ENCODE results near the gene PTPRG. TPM values are rescaled to one million over a fixed set of nuclear protein-coding genes. Genes with fewer than 3 reads are reported as not detected.

The PTPRG gene
- total RNA-seq, 1 experiment from 2014 or later: 0.74 TPM

DNA sequence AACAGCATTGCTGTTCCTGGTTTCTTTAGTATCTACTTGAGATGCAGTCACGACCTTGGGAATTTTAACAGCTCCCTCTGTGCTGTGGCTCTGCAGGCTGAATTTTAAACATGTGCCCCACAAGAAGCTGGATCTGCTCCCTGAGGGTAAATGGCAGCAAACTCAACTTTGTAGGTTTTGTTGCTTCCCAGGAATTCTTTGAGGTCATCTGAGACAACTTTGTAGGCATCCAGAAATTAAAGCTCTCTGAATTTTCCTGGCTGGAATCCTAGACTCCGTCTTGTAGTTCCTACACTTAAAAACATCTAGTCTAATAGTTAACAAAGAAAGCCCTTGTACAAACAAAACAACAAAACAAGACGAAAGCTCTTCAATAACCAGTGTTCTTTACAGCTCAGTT is 445.7 kb downstream of the PTPRG start:
- no peaks in the 10 kb centered on the region for H3K4me1 ChIP-seq (ENCODE audit: control insufficient read depth, insufficient read depth, low read length)
- intact Hi-C loops (cut with micrococcal nuclease; ENCODE audit: unreplicated experiment) (no loop called here), in situ Hi-C loops (cut with HindIII; ENCODE audit: low pct_unique_long_range_greater_than_20kb, low sequenced_read_pairs) (no loop called here)
- CTCF ChIA-PET: no interaction called here
- no TSS peak for BruUV-seq (replicated peaks)
- ATAC-seq (no peak), DNase-seq (ENCODE audit: low read depth, low spot score) (no peak)
- no peaks in the 10 kb centered on the region for H3K9me3 ChIP-seq (ENCODE audit: control insufficient read depth, insufficient read depth, low read depth, low read length)
- H3K36me3 ChIP-seq (ENCODE audit: control insufficient read depth, insufficient read depth, low read length): no peaks in the 10 kb centered on the region
- POLR2A ChIA-PET: no interaction called here
- no peak for TF ChIP-seq POLR2AphosphoS5 (IDR thresholded peaks at IDR 0.05; ENCODE audit: low read depth, low read length)
- TF ChIP-seq, protein P1, sequence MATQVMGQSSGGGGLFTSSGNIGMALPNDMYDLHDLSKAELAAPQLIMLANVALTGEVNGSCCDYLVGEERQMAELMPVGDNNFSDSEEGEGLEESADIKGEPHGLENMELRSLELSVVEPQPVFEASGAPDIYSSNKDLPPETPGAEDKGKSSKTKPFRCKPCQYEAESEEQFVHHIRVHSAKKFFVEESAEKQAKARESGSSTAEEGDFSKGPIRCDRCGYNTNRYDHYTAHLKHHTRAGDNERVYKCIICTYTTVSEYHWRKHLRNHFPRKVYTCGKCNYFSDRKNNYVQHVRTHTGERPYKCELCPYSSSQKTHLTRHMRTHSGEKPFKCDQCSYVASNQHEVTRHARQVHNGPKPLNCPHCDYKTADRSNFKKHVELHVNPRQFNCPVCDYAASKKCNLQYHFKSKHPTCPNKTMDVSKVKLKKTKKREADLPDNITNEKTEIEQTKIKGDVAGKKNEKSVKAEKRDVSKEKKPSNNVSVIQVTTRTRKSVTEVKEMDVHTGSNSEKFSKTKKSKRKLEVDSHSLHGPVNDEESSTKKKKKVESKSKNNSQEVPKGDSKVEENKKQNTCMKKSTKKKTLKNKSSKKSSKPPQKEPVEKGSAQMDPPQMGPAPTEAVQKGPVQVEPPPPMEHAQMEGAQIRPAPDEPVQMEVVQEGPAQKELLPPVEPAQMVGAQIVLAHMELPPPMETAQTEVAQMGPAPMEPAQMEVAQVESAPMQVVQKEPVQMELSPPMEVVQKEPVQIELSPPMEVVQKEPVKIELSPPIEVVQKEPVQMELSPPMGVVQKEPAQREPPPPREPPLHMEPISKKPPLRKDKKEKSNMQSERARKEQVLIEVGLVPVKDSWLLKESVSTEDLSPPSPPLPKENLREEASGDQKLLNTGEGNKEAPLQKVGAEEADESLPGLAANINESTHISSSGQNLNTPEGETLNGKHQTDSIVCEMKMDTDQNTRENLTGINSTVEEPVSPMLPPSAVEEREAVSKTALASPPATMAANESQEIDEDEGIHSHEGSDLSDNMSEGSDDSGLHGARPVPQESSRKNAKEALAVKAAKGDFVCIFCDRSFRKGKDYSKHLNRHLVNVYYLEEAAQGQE (IDR thresholded peaks at IDR 0.05; ENCODE audit: insufficient read depth in 1 of 2, low read depth in 2 of 2, low read length in 1 of 2): no peak
- no peak for TF ChIP-seq TCF7L2 (IDR thresholded peaks at IDR 0.05; ENCODE audit: low read depth, low read length)
- TF ChIP-seq SIN3A (IDR thresholded peaks at IDR 0.05; ENCODE audit: borderline replicate concordance, insufficient read depth, low read depth, low read length): no peak
- TF ChIP-seq, protein P2, sequence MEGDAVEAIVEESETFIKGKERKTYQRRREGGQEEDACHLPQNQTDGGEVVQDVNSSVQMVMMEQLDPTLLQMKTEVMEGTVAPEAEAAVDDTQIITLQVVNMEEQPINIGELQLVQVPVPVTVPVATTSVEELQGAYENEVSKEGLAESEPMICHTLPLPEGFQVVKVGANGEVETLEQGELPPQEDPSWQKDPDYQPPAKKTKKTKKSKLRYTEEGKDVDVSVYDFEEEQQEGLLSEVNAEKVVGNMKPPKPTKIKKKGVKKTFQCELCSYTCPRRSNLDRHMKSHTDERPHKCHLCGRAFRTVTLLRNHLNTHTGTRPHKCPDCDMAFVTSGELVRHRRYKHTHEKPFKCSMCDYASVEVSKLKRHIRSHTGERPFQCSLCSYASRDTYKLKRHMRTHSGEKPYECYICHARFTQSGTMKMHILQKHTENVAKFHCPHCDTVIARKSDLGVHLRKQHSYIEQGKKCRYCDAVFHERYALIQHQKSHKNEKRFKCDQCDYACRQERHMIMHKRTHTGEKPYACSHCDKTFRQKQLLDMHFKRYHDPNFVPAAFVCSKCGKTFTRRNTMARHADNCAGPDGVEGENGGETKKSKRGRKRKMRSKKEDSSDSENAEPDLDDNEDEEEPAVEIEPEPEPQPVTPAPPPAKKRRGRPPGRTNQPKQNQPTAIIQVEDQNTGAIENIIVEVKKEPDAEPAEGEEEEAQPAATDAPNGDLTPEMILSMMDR (IDR thresholded peaks at IDR 0.05): no peak
- no peak overlapping the region for H3K4me3 ChIP-seq (ENCODE audit: low read depth in 2 of 2, low read length in 2 of 2)
- no peaks in the 10 kb centered on the region for H3K27me3 ChIP-seq (ENCODE audit: control insufficient read depth, insufficient read depth, low read length)
- no peak overlapping the region for H3K27ac ChIP-seq (ENCODE audit: low read length)

DNA sequence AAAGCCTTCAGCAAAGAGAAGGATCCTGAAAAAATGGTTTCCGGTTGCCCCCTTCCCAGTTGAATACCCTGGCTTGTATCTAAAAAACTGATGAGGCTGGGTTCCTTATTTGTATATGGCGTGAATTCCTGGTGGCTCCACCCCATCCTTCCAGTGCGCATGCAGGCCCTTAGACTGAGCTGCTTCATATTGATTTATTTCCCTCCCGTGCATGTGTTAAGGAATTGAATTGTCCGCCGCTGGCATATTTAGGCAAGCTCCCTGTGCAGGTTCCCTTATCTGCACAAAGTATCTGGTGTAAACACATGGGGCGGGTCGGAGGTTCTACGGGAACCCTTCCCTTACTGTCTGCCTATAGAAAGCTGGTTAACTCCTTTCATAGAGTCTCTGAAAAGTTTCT is 449.6 kb downstream of the PTPRG start:
- intact Hi-C loops (cut with micrococcal nuclease; ENCODE audit: unreplicated experiment): no loop called here
- TF ChIP-seq TCF7L2 (IDR thresholded peaks at IDR 0.05; ENCODE audit: low read depth, low read length) (no peak), POLR2AphosphoS5 (IDR thresholded peaks at IDR 0.05; ENCODE audit: low read depth, low read length) (no peak), SIN3A (IDR thresholded peaks at IDR 0.05; ENCODE audit: borderline replicate concordance, insufficient read depth, low read depth, low read length) (no peak)
- TF ChIP-seq, protein P1 (IDR thresholded peaks at IDR 0.05; ENCODE audit: insufficient read depth in 1 of 2, low read depth in 2 of 2, low read length in 1 of 2): no peak
- TF ChIP-seq, protein P2 (IDR thresholded peaks at IDR 0.05): no peak
- H3K9me3 ChIP-seq (ENCODE audit: control insufficient read depth, insufficient read depth, low read depth, low read length): no peaks in the 10 kb centered on the region
- DNase-seq (ENCODE audit: low read depth, low spot score) (no peak), ATAC-seq (no peak)
- ChIA-PET CTCF (no interaction called here), POLR2A (no interaction called here)
- H3K4me1 ChIP-seq (ENCODE audit: control insufficient read depth, insufficient read depth, low read length): no peaks in the 10 kb centered on the region
- no peaks in the 10 kb centered on the region for H3K36me3 ChIP-seq (ENCODE audit: control insufficient read depth, insufficient read depth, low read length)
- no peaks in the 10 kb centered on the region for H3K27me3 ChIP-seq (ENCODE audit: control insufficient read depth, insufficient read depth, low read length)
- no peak overlapping the region for H3K4me3 ChIP-seq (ENCODE audit: low read depth in 2 of 2, low read length in 2 of 2)
- in situ Hi-C loops (cut with HindIII; ENCODE audit: low pct_unique_long_range_greater_than_20kb, low sequenced_read_pairs): no loop called here
- BruUV-seq (replicated peaks): no TSS peak
- H3K27ac ChIP-seq (ENCODE audit: low read length): no peak overlapping the region

Data from Panc1 (cell line).